SK-MEL-5 (cell line): Measurements from ENCODE around the gene AP1G1. TPM values are rescaled to one million over a fixed set of nuclear protein-coding genes. Genes with fewer than 3 reads are reported as not detected.

Source experiments
- DNase-seq: peaks from one replicate; pipeline ENCODE4 v3.0.0-alpha.2; 2016; ENCODE audit warnings: low read depth, low spot score
- in situ Hi-C: cut with HindIII; loops from 2 replicates; pipeline ENCODE4 v1.10.0; 2016; ENCODE audit warnings: low sequenced_read_pairs, high pct_unique_total_duplicates, low pct_unique_long_range_greater_than_20kb
- total RNA-seq: library from RNA; depleted of rRNA; stranded (reverse); fragments of >200 nt; shearing (Covaris generic); gene quantifications from 2 replicates; pipeline ENCODE4 v1.2.3, GENCODE V29; 2014

AP1G1 gene
- total RNA-seq, 1 experiment from 2014 or later = 47.8 TPM

GRCh38 chr16:71777329-71777728, 31.3 kb downstream of the AP1G1 start:
- in situ Hi-C loops = no loop called here
- no peak for DNase-seq

DNA sequence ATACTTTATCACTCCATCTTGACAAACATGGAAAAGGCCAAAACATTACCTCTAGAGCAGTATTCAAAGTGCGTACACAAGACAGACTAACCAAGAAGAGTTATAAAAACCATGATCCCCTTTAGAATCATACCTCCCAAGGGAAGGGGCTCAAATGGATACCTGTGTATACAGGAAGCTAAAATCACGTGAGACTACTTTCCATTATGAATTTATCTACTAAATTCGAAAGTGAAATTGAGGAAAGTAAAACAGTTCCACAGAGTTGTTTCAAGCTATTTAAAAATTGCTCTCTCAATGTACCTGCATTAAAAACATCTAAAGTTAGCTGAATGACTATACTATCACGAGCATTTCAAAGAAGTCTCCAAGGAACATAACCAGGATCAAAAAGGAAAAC, 32.7 kb downstream of the AP1G1 start:
- in situ Hi-C loops = no loop called here
- no peak for DNase-seq

GRCh38 chr16:71771571-71771970, 37.1 kb downstream of the AP1G1 start:
- no peak for DNase-seq
- in situ Hi-C loops = no loop called here

DNA sequence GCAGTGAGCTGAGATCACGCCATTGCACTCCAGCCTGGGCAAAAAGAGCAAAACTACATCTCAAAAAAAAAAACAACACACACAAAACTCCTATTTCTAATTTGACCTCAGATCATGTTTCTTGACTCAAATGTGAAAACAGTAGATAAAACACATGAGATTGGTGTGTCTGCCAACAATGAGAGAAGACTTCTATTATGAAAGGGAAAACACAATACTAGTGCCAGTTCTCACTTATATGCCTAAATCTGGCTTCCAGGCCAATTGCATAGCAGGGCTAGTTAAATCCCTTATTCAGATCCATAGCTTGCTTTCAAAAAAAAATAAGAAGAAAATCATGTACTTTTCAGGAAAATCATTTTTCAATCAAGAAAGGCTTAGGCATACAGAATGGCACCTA, 39.4 kb downstream of the AP1G1 start:
- DNase-seq = no peak
- in situ Hi-C loops = no loop called here

DNA sequence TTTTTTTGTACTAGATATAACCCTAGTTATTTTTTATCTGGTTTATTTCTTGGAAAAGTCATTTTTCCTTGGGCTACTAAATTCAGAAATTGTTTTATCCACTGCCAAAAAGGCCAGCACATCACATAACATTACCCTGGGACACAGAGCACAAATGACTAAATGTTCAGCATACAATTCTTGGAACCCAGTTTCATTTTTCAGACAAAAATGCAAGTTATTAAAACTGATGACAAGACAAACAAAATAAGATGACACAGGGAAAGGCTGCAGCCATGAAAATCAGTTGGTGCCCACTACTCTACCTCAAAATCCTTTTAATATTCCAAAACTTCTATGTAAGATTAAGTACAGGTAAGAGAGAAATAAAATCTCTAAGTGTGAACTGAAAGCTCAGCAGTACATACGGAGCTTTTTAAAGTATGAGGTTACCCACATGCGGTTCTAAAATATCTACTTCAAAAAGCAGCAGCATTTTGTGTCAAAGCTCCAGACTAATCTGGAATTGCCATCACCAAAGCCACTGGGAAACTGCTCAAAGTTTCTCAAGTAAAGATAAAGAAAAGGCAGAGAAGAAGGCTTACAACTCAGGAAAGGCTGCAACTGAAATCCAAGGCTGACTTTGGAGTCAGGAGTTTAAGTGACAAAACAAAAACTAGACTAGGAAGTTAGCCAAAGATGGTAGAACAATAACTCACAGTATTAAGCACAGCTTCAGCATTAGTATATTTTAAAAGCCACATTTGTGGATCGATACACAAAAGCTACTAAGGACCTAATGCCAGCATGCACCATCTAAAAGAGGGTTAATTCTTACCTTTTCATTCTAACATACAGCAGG, 41.4 kb downstream of the AP1G1 start:
- in situ Hi-C loops = no loop called here

GRCh38 chr16:71762186-71762585, 46.4 kb downstream of the AP1G1 start:
- no peak for DNase-seq
- in situ Hi-C loops = no loop called here

More for the DNA sequence above, 41.4 kb downstream of the AP1G1 start:
- peak; percentile 19 for DNase-seq

- DNase-seq = no peak
- in situ Hi-C loops = no loop called here
These were observed 47.5 kb downstream of the AP1G1 start for GRCh38 chr16:71761097-71761496.

- in situ Hi-C loops = no loop called here
- DNase-seq = no peak
These were observed 50.3 kb downstream of the AP1G1 start for GRCh38 chr16:71758293-71758760.

GRCh38 chr16:71754652-71755051, 54.0 kb downstream of the AP1G1 start:
- in situ Hi-C loops = no loop called here
- DNase-seq = no peak

DNA sequence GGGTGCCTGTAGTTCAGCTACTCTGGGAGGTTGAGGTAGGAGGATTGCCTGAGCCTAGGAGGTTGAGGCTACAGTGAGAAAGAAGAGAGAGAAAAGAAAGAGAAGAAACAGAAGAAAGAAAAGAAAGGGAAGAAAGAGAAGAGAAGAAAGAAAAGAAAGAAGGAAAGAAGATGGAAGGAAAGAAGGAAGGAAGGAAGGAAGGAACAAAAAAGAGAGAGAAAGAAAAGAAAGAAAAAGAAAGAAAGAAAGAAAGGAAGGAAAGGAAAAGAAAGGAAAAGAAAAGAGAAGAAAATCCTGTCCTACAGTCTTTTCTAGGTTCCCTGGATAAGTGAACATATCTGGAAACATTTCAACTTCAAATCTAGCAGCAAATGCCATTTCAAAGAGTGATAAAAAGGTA, 54.5 kb downstream of the AP1G1 start:
- no peak for DNase-seq

DNA sequence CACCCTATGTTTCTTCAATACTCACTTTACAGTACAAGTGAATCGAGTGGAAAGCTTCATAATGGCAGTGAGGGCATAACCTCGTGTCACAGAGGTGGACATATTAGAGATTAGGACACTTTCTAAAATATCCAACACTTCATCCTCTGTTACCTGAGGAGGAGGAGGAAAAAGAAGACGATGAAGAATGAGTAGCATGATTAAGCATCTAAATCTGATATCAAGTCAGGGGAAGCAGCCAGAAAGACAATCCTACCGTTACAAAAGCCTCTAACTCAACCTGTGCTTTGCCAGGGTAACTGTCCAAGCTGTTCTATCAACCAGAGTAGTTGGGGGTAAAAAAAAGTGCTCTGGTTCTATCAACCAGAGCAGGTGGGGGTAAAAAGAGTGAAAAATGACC, 60.4 kb downstream of the AP1G1 start:
- in situ Hi-C loops = no loop called here
- DNase-seq = no peak

More for the DNA sequence above, 54.5 kb downstream of the AP1G1 start:
- in situ Hi-C loops = no loop called here

DNA sequence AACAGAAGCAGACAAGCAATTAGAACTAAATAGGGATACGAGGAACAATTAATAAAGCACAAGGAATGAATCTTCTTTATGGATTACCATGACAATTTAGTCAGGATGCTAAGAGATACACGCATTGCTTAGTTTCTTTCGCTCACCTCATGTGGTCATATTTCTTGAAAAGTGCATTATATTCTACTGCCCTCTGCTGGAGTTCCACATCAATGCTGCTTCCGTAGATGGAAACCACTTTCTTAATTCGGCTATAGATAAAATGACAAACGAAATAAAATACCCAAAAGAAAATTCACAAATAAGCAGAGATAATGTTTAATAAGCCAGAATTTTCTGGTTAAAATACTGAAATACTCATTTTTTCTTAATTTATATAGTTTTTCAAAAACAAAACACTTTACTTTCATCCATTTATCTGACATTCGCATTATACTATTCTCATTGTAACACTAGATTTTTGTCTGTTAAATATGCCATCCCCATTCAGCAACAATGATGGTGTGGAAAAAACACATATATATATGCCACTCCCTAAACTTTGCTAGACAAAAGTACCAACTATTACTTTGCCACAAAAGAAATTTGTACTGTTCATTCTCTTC, 62.1 kb downstream of the AP1G1 start:
- in situ Hi-C loops = no loop called here
- peak; percentile 68 for DNase-seq

GRCh38 chr16:71738855-71739254, 69.8 kb downstream of the AP1G1 start:
- in situ Hi-C loops = no loop called here
- DNase-seq = no peak

DNA sequence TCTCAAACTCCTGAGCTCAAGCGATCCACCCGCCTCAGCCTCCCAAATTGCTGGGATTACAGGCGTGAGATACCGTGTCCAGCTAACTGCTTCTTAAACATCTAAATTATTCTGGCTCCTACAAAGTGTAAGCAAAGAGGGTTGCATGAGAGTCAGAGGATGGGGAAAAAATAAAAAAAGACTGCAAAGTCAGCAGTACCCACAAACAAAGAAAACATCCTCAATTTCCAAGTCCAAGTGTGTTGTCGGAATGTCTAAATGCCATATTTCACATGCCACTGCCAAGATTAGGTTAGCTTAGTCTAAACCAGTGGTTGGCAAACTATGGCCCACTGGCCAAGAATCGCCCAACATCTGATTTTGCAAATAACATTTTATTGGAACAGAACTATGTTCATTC, 71.1 kb downstream of the AP1G1 start:
- in situ Hi-C loops = no loop called here
- DNase-seq = no peak

DNA sequence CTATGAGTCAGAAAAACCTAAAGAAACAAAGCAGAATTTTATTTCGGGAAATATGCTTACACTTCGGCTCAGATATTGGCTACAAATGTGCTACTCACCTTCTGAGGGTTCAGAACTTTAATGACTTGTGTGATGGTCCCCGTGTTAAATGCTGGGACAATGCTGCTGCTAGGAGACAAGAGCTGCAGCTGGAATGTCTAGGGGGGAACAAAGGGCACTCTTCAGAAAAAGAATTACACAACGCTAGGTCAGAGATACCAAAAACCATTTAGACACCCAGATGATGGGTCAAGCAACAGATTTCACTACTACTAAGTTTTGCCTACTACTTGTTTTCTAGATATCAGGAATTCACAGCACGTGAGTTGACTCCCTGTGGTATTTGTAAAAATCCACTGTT, 74.1 kb downstream of the AP1G1 start:
- in situ Hi-C loops = no loop called here
- DNase-seq = no peak

DNA sequence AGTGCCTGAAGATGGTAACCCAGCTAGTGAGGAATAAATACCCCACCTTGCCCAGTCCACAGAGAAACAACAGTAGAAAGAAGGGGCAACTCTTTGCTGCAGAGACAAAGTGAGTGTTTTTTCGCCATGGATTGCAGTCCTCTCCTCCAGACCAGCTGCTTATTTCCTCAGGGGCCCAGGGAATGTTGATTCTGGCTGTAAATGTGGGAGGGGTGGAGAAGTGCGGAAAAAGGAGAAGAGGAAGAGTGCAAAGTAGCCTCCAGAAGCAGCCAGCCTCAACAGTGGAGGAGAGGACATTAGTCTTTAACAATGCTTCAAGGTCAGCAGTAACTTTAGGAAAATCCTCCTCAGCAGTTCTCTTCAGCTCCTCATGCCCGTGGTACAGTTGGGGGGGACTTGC, 76.0 kb downstream of the AP1G1 start:
- DNase-seq = no peak
- in situ Hi-C loops = no loop called here

DNA sequence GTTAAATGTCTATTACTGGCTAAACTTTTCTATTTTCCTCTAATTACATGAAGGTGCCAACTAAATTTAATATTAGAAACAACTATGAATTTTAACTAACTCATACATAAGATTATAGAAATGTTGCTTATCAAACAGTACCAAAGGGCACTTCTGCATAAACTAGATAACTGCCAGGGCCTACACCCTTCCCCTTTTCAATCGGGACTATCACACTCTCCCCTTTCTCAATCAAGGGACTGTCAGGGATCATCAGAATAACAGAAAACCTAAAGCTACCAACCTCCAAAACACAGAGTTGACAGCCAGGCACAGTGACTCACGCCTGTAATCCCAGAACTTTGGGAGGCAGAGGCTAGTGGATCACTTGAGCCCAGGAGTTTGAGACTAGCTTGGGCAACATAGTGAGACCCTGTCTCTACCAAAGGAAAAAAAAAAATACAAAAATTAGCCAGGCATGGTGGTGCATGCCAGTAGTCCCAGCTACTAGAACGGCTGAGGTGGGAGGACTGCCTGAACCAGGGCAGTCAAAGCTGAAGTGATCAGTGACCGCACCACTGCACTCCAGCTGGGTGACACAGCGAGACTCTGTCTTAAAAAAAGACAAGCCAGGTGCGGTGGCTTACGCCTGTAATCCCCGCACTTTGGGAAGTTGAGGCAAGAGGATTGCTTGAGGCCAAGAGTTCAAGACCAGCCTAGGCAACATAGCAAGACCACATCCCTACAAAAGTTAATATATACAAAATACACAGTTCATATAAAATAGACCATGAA, 80.9 kb downstream of the AP1G1 start:
- no peak for DNase-seq
- in situ Hi-C loops = no loop called here

GRCh38 chr16:71726476-71727315, 81.9 kb downstream of the AP1G1 start:
- DNase-seq = no peak
- in situ Hi-C loops = no loop called here
